ENCODE results near the gene EVPLL.

GRCh38 chr17:18368946-18369345 lies 8.6 kb upstream of the EVPLL start:
- TF ChIP-seq CTCF (IDR thresholded peaks at IDR 0.05) (no peak), POLR2A (IDR thresholded peaks at IDR 0.05) (no peak)
